ENCODE results near the gene SPRR1B. TPM values are rescaled to one million over a fixed set of nuclear protein-coding genes. Genes with fewer than 3 reads are reported as not detected.

Gene SPRR1B
- total and polyA plus RNA-seq, 9 of the 15 experiments (the other 6 are each of a cell fraction or from before 2014, with no cell fraction given), result not detected

- TF ChIP-seq MNT (conservative IDR thresholded peaks at IDR 0.05) (no peak), BHLHE40 (IDR thresholded peaks at IDR 0.05; ENCODE audit: low read length) (no peak), NFE2L1 (tag; IDR thresholded peaks at IDR 0.05; ENCODE audit: borderline replicate concordance, low read depth) (no peak), MCM2 (IDR thresholded peaks at IDR 0.05; ENCODE audit: low read depth) (no peak), ZNF12 (CRISPR knock-in tag; IDR thresholded peaks at IDR 0.05) (no peak), ZNF354B (CRISPR knock-in tag; IDR thresholded peaks at IDR 0.05) (no peak), ELF4 (CRISPR knock-in tag; IDR thresholded peaks at IDR 0.05) (no peak), ELK3 (CRISPR knock-in tag; IDR thresholded peaks at IDR 0.05) (no peak), DLX4 (CRISPR knock-in tag; IDR thresholded peaks at IDR 0.05) (no peak), MLLT1 (IDR thresholded peaks at IDR 0.05) (no peak), NFYB (IDR thresholded peaks at IDR 0.05; ENCODE audit: extremely low read depth, insufficient read length) (no peak), ZFP36 (IDR thresholded peaks at IDR 0.05; ENCODE audit: low read depth, low read length, partially characterized antibody) (no peak), ERF (CRISPR knock-in tag; IDR thresholded peaks at IDR 0.05) (no peak)
Observed at GRCh38 chr1:153071511-153071910, 40.5 kb downstream of the SPRR1B start, which contains the start of gene SPRR2B (continued).
